Liver (tissue), 9 donors: ENCODE measurements around the gene IQCE. TPM values are rescaled to one million over a fixed set of nuclear protein-coding genes. Genes with fewer than 3 reads are reported as not detected.

Experiments
- DNase-seq: peaks from one replicate; pipeline ENCODE4 v3.0.0-alpha.2; 2017; ENCODE audit warnings: low spot score
- H3K27ac ChIP-seq, 2 donors: one replicate each; pipeline ENCODE4 v1.7.0; 2013; ENCODE audit warnings: inconsistent platforms in 2 of 2, low read length in 2 of 2, control low read depth in 1 of 2, low read depth in 1 of 2, mild to moderate bottlenecking in 1 of 2
- H3K27me3 ChIP-seq, 4 donors: one replicate each; pipeline versions ENCODE4 v1.6.1 to v1.7.0; 2013; ENCODE audit warnings: low read length in 3 of 4, inconsistent platforms in 1 of 4, mild to moderate bottlenecking in 1 of 4, moderate library complexity in 1 of 4; ENCODE audit not compliant: control insufficient read depth in 4 of 4, insufficient read depth in 4 of 4
- H3K36me3 ChIP-seq, 4 donors: one replicate each; pipeline versions ENCODE4 v1.6.1 to v1.7.0; 2013; ENCODE audit warnings: low read length in 3 of 4, mild to moderate bottlenecking in 3 of 4, low read depth in 1 of 4, moderate library complexity in 1 of 4; ENCODE audit not compliant: control insufficient read depth in 4 of 4, insufficient read depth in 3 of 4
- H3K4me1 ChIP-seq, 4 donors: one replicate each; pipeline versions ENCODE4 v1.6.1 to v1.7.0; 2013; ENCODE audit warnings: low read length in 3 of 4, mild to moderate bottlenecking in 3 of 4, moderate library complexity in 1 of 4; ENCODE audit not compliant: control insufficient read depth in 4 of 4, insufficient read depth in 4 of 4
- H3K4me3 ChIP-seq, 3 donors: one replicate each; pipeline versions ENCODE4 v1.6.1 to v1.7.0; 2013; ENCODE audit warnings: low read length in 3 of 3, control low read depth in 1 of 3, low read depth in 1 of 3, mild to moderate bottlenecking in 1 of 3
- H3K9ac ChIP-seq, 2 donors: one replicate each; pipeline ENCODE4 v1.7.0; 2013; ENCODE audit warnings: low read length in 2 of 2, mild to moderate bottlenecking in 2 of 2, moderate library complexity in 2 of 2, control low read depth in 1 of 2, low read depth in 1 of 2
- H3K9me3 ChIP-seq, 4 donors: one replicate each; pipeline versions ENCODE4 v1.6.1 to v1.7.0; 2013; ENCODE audit warnings: low read length in 3 of 4; ENCODE audit not compliant: control insufficient read depth in 4 of 4
- ATF3 ChIP-seq: IDR thresholded peaks from 2 replicates; pipeline ENCODE4 v1.6.1; 2016; ENCODE audit warnings: antibody characterized with exemption
- EGR1 ChIP-seq, 2 donors: IDR thresholded peaks; 2 replicates each; pipeline ENCODE4 v1.6.1; 2016 to 2018; ENCODE audit warnings: antibody characterized with exemption in 2 of 2, low read depth in 2 of 2
- FOXA1 ChIP-seq: IDR thresholded peaks from 2 replicates; pipeline ENCODE4 v1.6.1; 2016; ENCODE audit warnings: antibody characterized with exemption
- FOXA2 ChIP-seq: IDR thresholded peaks from 2 replicates; pipeline ENCODE4 v1.6.1; 2016; ENCODE audit warnings: antibody characterized with exemption
- HNF4A ChIP-seq, 2 donors: conservative IDR thresholded peaks; 2 replicates each; pipeline ENCODE4 v1.6.1; 2016; ENCODE audit warnings: antibody characterized with exemption in 2 of 2, mild to moderate bottlenecking in 2 of 2
- JUND ChIP-seq, 2 donors: IDR thresholded peaks; 2 replicates each; pipeline ENCODE4 v1.6.1; 2016; ENCODE audit warnings: antibody characterized with exemption in 2 of 2
- MAX ChIP-seq: IDR thresholded peaks from 2 replicates; pipeline ENCODE4 v1.6.1; 2016; ENCODE audit warnings: antibody characterized with exemption
- NR2F2 ChIP-seq: IDR thresholded peaks from 2 replicates; pipeline ENCODE4 v1.6.1; 2016; ENCODE audit warnings: antibody characterized with exemption
- RAD21 ChIP-seq, 2 donors: IDR thresholded peaks; 2 replicates each; pipeline ENCODE4 v1.6.1; 2016; ENCODE audit warnings: antibody characterized with exemption in 2 of 2, mild to moderate bottlenecking in 2 of 2
- RXRA ChIP-seq, 2 donors: IDR thresholded peaks; 2 replicates each; pipeline ENCODE4 v1.6.1; 2017 to 2018; ENCODE audit warnings: antibody characterized with exemption in 2 of 2, mild to moderate bottlenecking in 1 of 2
- SP1 ChIP-seq: IDR thresholded peaks from 2 replicates; pipeline ENCODE4 v1.6.1; 2018; ENCODE audit warnings: antibody characterized with exemption, mild to moderate bottlenecking
- TAF1 ChIP-seq: conservative IDR thresholded peaks from 2 replicates; pipeline ENCODE4 v1.6.1; 2016; ENCODE audit warnings: antibody characterized with exemption, mild to moderate bottlenecking
- YY1 ChIP-seq: IDR thresholded peaks from 2 replicates; pipeline ENCODE4 v1.6.1; 2016; ENCODE audit warnings: antibody characterized with exemption, mild to moderate bottlenecking
- WGBS: extraction: QIAGEN DNeasy Blood & Tissue Kit; methylation state at CpG from one replicate; pipeline ENCODE4 v1.1.7; 2013; 5-methylcytosine and 5-hydroxymethylcytosine counted together
- polyA plus RNA-seq, 2 donors: library from polyadenylated mRNA; stranded (reverse) in 1 of 2; unstranded in 1 of 2; fragments of 200-250 nt in 1 of 2; fragments of >200 nt in 1 of 2; fragmentation: Nextera tagmentation in 1 of 2; extraction: Ambion mirVana in 1 of 2; gene quantifications; one replicate each; pipeline versions ENCODE4 v1.2.1 to v1.2.3, GENCODE V29; 2013 to 2015
- total RNA-seq, 2 donors: library from RNA; depleted of rRNA; stranded (reverse); fragments of >200 nt; gene quantifications; one replicate each; pipeline ENCODE4 v1.2.3, GENCODE V29; 2014
- TF ChIP-seq, protein P1 (sequence below): IDR thresholded peaks from 2 replicates; pipeline ENCODE4 v1.6.1; 2016; ENCODE audit warnings: antibody characterized with exemption
- TF ChIP-seq, protein P2 (sequence below): IDR thresholded peaks from 2 replicates; pipeline ENCODE4 v1.6.1; 2016; ENCODE audit warnings: antibody characterized with exemption, mild to moderate bottlenecking
- donor health status: healthy.
- donor health status: healthy.
- donor health status: healthy.
- donor health status: healthy.
- donor health status: healthy.

The IQCE gene
- total and polyA plus RNA-seq, 4 donors: 2.1 to 5.9 (median 3.6) TPM

DNA sequence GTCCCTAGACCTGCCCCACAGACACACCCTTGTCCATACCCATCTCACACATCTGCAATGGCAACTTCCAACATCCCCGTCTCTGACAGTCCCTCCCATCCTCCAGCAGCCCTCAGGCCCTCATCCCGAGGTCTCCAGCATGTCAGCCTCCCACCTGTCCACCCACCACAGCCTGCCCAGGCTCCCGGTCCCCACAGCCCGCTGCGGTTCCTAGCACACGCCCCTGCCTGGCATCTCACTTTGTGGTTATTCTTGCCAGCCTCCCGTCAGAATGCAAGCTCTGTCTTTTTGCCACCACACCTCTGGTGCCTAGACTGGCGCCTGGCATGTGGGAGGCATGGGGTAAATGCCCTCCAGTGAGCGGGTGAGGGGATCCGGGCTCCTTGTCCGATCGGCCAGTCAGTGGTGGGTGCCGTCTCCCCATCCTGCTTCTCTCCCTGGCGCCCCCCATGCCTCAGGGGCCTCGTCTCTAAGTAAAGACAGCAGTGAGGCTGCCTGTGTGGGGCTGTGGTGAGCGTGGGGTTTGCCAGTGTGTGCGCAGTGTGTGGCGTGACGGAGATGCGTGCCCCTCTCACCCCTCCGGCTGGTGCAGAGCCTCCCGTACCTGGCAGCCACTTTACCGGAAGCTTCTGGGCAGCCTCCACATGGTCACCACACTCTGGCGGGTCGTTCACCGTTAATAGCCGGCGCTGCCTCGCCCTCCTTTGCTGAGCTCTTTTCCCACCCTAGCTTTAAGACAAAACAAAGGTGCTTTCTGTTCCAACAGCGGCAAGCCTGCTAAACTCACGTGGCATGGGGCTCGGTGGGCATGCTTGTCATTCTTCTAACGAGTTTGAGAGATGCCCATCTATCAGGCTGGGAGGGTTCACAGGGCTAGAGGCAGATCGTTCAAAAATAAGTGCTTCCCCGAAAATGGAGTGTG, 44.5 kb downstream of the IQCE start:
- Histone ChIP-seq H3K36me3 (peaks cover 0 to 13% (median 2%) of the 10 kb centered on the region in 4 donors), H3K4me3 (no peak overlapping the region), H3K9me3 (no peaks in the 10 kb centered on the region), H3K4me1 (no peaks in the 10 kb centered on the region), H3K9ac (no peak overlapping the region), H3K27ac (no peak overlapping the region), H3K27me3 (no peaks in the 10 kb centered on the region)
- DNase-seq: no peak
- TF ChIP-seq HNF4A (conservative IDR thresholded peaks at IDR 0.05): no peak
- TF ChIP-seq RAD21 (IDR thresholded peaks at IDR 0.05): no peak
- no peak for TF ChIP-seq NR2F2
- no peak for TF ChIP-seq JUND (IDR thresholded peaks at IDR 0.05)
- TF ChIP-seq ATF3: no peak
- no peak for TF ChIP-seq EGR1 (IDR thresholded peaks at IDR 0.05; ENCODE audit: low read depth in 2 of 2)
- TF ChIP-seq FOXA1: no peak
- no peak for TF ChIP-seq MAX
- TF ChIP-seq, protein P1, sequence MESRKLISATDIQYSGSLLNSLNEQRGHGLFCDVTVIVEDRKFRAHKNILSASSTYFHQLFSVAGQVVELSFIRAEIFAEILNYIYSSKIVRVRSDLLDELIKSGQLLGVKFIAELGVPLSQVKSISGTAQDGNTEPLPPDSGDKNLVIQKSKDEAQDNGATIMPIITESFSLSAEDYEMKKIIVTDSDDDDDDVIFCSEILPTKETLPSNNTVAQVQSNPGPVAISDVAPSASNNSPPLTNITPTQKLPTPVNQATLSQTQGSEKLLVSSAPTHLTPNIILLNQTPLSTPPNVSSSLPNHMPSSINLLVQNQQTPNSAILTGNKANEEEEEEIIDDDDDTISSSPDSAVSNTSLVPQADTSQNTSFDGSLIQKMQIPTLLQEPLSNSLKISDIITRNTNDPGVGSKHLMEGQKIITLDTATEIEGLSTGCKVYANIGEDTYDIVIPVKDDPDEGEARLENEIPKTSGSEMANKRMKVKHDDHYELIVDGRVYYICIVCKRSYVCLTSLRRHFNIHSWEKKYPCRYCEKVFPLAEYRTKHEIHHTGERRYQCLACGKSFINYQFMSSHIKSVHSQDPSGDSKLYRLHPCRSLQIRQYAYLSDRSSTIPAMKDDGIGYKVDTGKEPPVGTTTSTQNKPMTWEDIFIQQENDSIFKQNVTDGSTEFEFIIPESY: no peak
- TF ChIP-seq YY1: no peak
- TF ChIP-seq TAF1: no peak
- no peak for TF ChIP-seq SP1
- TF ChIP-seq, protein P2, sequence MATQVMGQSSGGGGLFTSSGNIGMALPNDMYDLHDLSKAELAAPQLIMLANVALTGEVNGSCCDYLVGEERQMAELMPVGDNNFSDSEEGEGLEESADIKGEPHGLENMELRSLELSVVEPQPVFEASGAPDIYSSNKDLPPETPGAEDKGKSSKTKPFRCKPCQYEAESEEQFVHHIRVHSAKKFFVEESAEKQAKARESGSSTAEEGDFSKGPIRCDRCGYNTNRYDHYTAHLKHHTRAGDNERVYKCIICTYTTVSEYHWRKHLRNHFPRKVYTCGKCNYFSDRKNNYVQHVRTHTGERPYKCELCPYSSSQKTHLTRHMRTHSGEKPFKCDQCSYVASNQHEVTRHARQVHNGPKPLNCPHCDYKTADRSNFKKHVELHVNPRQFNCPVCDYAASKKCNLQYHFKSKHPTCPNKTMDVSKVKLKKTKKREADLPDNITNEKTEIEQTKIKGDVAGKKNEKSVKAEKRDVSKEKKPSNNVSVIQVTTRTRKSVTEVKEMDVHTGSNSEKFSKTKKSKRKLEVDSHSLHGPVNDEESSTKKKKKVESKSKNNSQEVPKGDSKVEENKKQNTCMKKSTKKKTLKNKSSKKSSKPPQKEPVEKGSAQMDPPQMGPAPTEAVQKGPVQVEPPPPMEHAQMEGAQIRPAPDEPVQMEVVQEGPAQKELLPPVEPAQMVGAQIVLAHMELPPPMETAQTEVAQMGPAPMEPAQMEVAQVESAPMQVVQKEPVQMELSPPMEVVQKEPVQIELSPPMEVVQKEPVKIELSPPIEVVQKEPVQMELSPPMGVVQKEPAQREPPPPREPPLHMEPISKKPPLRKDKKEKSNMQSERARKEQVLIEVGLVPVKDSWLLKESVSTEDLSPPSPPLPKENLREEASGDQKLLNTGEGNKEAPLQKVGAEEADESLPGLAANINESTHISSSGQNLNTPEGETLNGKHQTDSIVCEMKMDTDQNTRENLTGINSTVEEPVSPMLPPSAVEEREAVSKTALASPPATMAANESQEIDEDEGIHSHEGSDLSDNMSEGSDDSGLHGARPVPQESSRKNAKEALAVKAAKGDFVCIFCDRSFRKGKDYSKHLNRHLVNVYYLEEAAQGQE: no peak
- TF ChIP-seq FOXA2: no peak
- 95% methylated on average over 35 of the region's 35 CpGs for WGBS

- Histone ChIP-seq H3K9ac (no peak overlapping the region), H3K4me3 (no peak overlapping the region), H3K36me3 (peaks cover 0 to 8% (median 0%) of the 10 kb centered on the region in 4 donors), H3K4me1 (no peaks in the 10 kb centered on the region), H3K27ac (no peak overlapping the region), H3K27me3 (no peaks in the 10 kb centered on the region), H3K9me3 (no peaks in the 10 kb centered on the region)
- 97% methylated on average over 29 of the region's 29 CpGs for WGBS
- no peak for DNase-seq
- TF ChIP-seq SP1 (no peak), RXRA (IDR thresholded peaks at IDR 0.05) (no peak), NR2F2 (no peak), YY1 (no peak)
Measured at GRCh38 chr7:2604608-2605174, 45.9 kb downstream of the IQCE start.
